HL-60 (cell line): ENCODE results near the gene ABCG2.

ENCODE experiments used
- CTCF ChIP-seq: IDR thresholded peaks from one replicate; pipeline ENCODE4 v1.5.1; 2011; ENCODE audit warnings: low read length, control low read depth, inconsistent platforms; ENCODE audit not compliant: insufficient read depth
- POLR2AphosphoS5 ChIP-seq: IDR thresholded peaks from 2 replicates; pipeline ENCODE4 v1.6.1; 2012; ENCODE audit warnings: low read depth

DNA sequence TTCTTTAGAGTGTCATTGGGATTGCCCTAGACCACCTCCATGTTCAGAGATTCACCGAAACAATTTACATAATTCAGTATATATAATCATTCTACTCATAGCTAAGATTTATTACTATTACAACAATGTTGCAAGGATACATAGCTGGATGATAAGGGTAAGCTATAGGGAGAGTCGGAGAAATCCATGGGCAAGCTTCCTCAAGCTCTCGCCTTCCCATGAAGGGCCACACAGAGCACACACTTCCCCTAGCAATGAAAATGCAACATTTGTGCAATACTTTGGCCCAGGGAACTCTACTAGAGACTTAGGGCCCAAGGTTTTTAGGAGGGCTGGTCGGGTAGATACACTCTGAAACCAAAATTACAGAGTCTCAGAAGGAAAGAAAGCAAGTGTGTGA, 49.7 kb upstream of the ABCG2 start:
- TF ChIP-seq CTCF, result no peak
- TF ChIP-seq POLR2AphosphoS5, result no peak
